IMR-90 (cell line): Measurements from ENCODE around the gene POLR3K. TPM values are rescaled to one million over a fixed set of nuclear protein-coding genes. Genes with fewer than 3 reads are reported as not detected.

Source experiments
- ATAC-seq: fragments of 200-7000 bp; cut with Tn5 transposase; 2 replicates; pipeline ENCODE4 v1.9.1; 2020; ENCODE audit warnings: low read depth, mild to moderate bottlenecking, moderate library complexity
- BruUV-seq: library from RNA; stranded (reverse); fragments of 400-500 nt; replicated peaks from 2 replicates; lab custom pipeline; 2021; lab: Mats Ljungman, UMichigan
- CTCF ChIA-PET: fragments of 300-600 bp; formaldehyde crosslinking; extraction: SDS; loops from one replicate; lab custom pipeline; 2021; ENCODE audit warnings: antibody characterized with exemption; lab: Yijun Ruan, JAX
- POLR2A ChIA-PET: fragments of 300-600 bp; sonication (Branson Sonifier 250); formaldehyde crosslinking; loops from one replicate; lab custom pipeline; 2022; ENCODE audit warnings: antibody characterized with exemption; ENCODE audit not compliant: unreplicated experiment; lab: Charles Lee
- DNase-seq: peaks from one replicate; pipeline ENCODE4 v3.0.0; 2013
- H2AFZ ChIP-seq: replicated peaks from 2 replicates; pipeline ENCODE3; 2013; ENCODE audit warnings: low read length, mild to moderate bottlenecking; ENCODE audit not compliant: poor library complexity
- H2AK5ac ChIP-seq: 2 replicates; pipeline ENCODE4 v1.6.1; 2013; ENCODE audit warnings: low read depth, low read length, inconsistent platforms
- H2AK9ac ChIP-seq: replicated peaks from 2 replicates; pipeline ENCODE3; 2013; ENCODE audit warnings: mild to moderate bottlenecking, low read depth, low read length, moderate library complexity; ENCODE audit not compliant: poor library complexity
- H2BK120ac ChIP-seq: 2 replicates; pipeline ENCODE4 v1.6.1; 2013; ENCODE audit warnings: low read depth, low read length, inconsistent platforms
- H2BK15ac ChIP-seq: 3 replicates; pipeline ENCODE4 v1.6.1; 2013; ENCODE audit warnings: low read depth, low read length, inconsistent platforms
- H2BK20ac ChIP-seq: 2 replicates; pipeline ENCODE4 v1.6.1; 2013; ENCODE audit warnings: low read depth, mild to moderate bottlenecking, inconsistent platforms, low read length, moderate library complexity
- H2BK5ac ChIP-seq: 2 replicates; pipeline ENCODE4 v1.6.1; 2013; ENCODE audit warnings: mild to moderate bottlenecking, low read depth, low read length, inconsistent platforms; ENCODE audit not compliant: poor library complexity, severe bottlenecking
- H3K14ac ChIP-seq: replicated peaks from 2 replicates; pipeline ENCODE4 v1.6.1; 2013; ENCODE audit warnings: low read depth, low read length, inconsistent platforms
- H3K18ac ChIP-seq: 2 replicates; pipeline ENCODE4 v1.6.1; 2013; ENCODE audit warnings: low read depth, low read length, control low read depth
- H3K23ac ChIP-seq: 2 replicates; pipeline ENCODE4 v1.6.1; 2013; ENCODE audit warnings: low read depth, low read length, inconsistent platforms
- H3K27ac ChIP-seq: 2 replicates; pipeline ENCODE4 v1.5.1; 2013; ENCODE audit warnings: mild to moderate bottlenecking, control low read depth, low read length; ENCODE audit not compliant: insufficient read depth
- H3K27me3 ChIP-seq: 2 replicates; pipeline ENCODE4 v1.6.1; 2013; ENCODE audit warnings: low read length; ENCODE audit not compliant: control insufficient read depth, insufficient read depth
- H3K36me3 ChIP-seq: 2 replicates; pipeline ENCODE4 v1.6.1; 2013; ENCODE audit warnings: low read length, mixed read lengths; ENCODE audit not compliant: control insufficient read depth, insufficient read depth
- H3K4ac ChIP-seq: 2 replicates; pipeline ENCODE4 v1.6.1; 2013; ENCODE audit warnings: low read depth, low read length, inconsistent platforms
- H3K4me1 ChIP-seq: 2 replicates; pipeline ENCODE4 v1.6.1; 2013; ENCODE audit warnings: low read length, mixed read lengths; ENCODE audit not compliant: control insufficient read depth, insufficient read depth
- H3K4me2 ChIP-seq: 2 replicates; pipeline ENCODE4 v1.6.1; 2013; ENCODE audit warnings: low read depth, mild to moderate bottlenecking, control low read depth, low read length, moderate library complexity
- H3K4me3 ChIP-seq: 2 replicates; pipeline ENCODE4 v1.5.1; 2013; ENCODE audit warnings: low read depth, mild to moderate bottlenecking, control low read depth, low read length, moderate library complexity; ENCODE audit not compliant: insufficient read depth
- H3K56ac ChIP-seq: 2 replicates; pipeline ENCODE4 v1.6.1; 2013; ENCODE audit warnings: low read length, inconsistent platforms; ENCODE audit not compliant: insufficient read depth; ENCODE audit errors: extremely low read depth
- H3K79me1 ChIP-seq, 2 experiments: 2 replicates each; pipeline ENCODE4 v1.6.1; 2013; ENCODE audit warnings: low read length in 2 of 2, inconsistent platforms in 1 of 2, low read depth in 1 of 2
- H3K9ac ChIP-seq: 2 replicates; pipeline ENCODE4 v1.6.1; 2013; ENCODE audit warnings: low read depth, low read length, control low read depth
- H3K9me1 ChIP-seq: 2 replicates; pipeline ENCODE4 v1.6.1; 2013; ENCODE audit warnings: low read length, inconsistent platforms; ENCODE audit not compliant: insufficient read depth
- H3K9me3 ChIP-seq: 2 replicates; pipeline ENCODE4 v1.6.1; 2013; ENCODE audit warnings: low read length; ENCODE audit not compliant: control insufficient read depth, insufficient read depth
- H4K20me1 ChIP-seq: 2 replicates; pipeline ENCODE4 v1.6.1; 2013; ENCODE audit warnings: low read length, inconsistent platforms; ENCODE audit not compliant: insufficient read depth
- H4K5ac ChIP-seq: 2 replicates; pipeline ENCODE4 v1.6.1; 2013; ENCODE audit warnings: mild to moderate bottlenecking, low read depth, low read length, control low read depth
- H4K8ac ChIP-seq, 2 experiments: 2 replicates each; pipeline ENCODE4 v1.6.1; 2013; ENCODE audit warnings: low read depth in 2 of 2, low read length in 2 of 2, control low read depth in 1 of 2, inconsistent platforms in 1 of 2
- H4K91ac ChIP-seq: 2 replicates; pipeline ENCODE4 v1.6.1; 2013; ENCODE audit warnings: low read depth, low read length, inconsistent platforms; ENCODE audit not compliant: insufficient read depth
- BHLHE40 ChIP-seq: fragments of 150-350 bp; IDR thresholded peaks from 2 replicates; pipeline ENCODE4 v1.6.1; 2016; ENCODE audit warnings: mild to moderate bottlenecking, low read depth, low read length
- CHD1 ChIP-seq: IDR thresholded peaks from 2 replicates; pipeline ENCODE4 v1.6.1; 2012; ENCODE audit warnings: low read depth, low read length, improper control_type of control experiment
- CTCF ChIP-seq: conservative IDR thresholded peaks from 2 replicates; pipeline ENCODE4 v1.5.1; 2012; ENCODE audit warnings: mild to moderate bottlenecking, low read depth, low read length, improper control_type of control experiment
- ELK1 ChIP-seq: fragments of 150-350 bp; IDR thresholded peaks from 2 replicates; pipeline ENCODE4 v1.6.1; 2016; ENCODE audit warnings: low read depth, mild to moderate bottlenecking, low read length, moderate library complexity, borderline replicate concordance
- NFE2L2 ChIP-seq: fragments of 150-350 bp; IDR thresholded peaks from 2 replicates; pipeline ENCODE4 v1.6.1; 2016; ENCODE audit warnings: low read depth, mild to moderate bottlenecking, low read length
- POLR2A ChIP-seq: IDR thresholded peaks from 2 replicates; pipeline ENCODE4 v1.6.1; 2012; ENCODE audit warnings: mild to moderate bottlenecking, low read depth, low read length
- RCOR1 ChIP-seq: IDR thresholded peaks from 2 replicates; pipeline ENCODE4 v1.6.1; 2012; ENCODE audit warnings: mild to moderate bottlenecking, low read length, improper control_type of control experiment; ENCODE audit not compliant: insufficient replicate concordance
- USF2 ChIP-seq: fragments of 150-350 bp; IDR thresholded peaks from 2 replicates; pipeline ENCODE4 v1.6.1; 2017; ENCODE audit warnings: mild to moderate bottlenecking, antibody characterized with exemption, low read length, low read depth
- WGBS, 2 experiments: methylation state at CpG; one replicate each; pipeline versions ENCODE4 v1.1.5 to v1.1.7; 2013; ENCODE audit warnings: missing lambda C conversion rate in 2 of 2; ENCODE audit not compliant: insufficient read length in 1 of 2; ENCODE audit errors: extremely low coverage in 2 of 2; 5-methylcytosine and 5-hydroxymethylcytosine counted together
- dilution Hi-C: fragments of 300-500 bp; cut with HindIII; formaldehyde crosslinking; loops from one replicate; pipeline ENCODE4 v1.14.3; 2018; ENCODE audit warnings: low sequenced_read_pairs; ENCODE audit not compliant: unreplicated experiment
- in situ Hi-C: fragments of 300-500 bp; cut with MboI; formaldehyde crosslinking; loops from 3 replicates; pipeline ENCODE4 v1.14.3; 2019; ENCODE audit warnings: low sequenced_read_pairs, inconsistent platforms, mixed read lengths
- intact Hi-C: fragments of 100-400 bp; cut with micrococcal nuclease; formaldehyde crosslinking; loops from 2 replicates; pipeline ENCODE4 v1.10.0; 2022
- polyA plus RNA-seq, 3 experiments: library from polyadenylated mRNA; depleted of rRNA; stranded (reverse); fragments of >200 nt; gene quantifications; 2 replicates each; pipeline ENCODE4 v1.2.3, GENCODE V29; 2012; ENCODE audit warnings: low replicate concordance in 1 of 3
- total RNA-seq: library from RNA; depleted of rRNA; stranded (reverse); fragments of >200 nt; gene quantifications from 2 replicates; pipeline ENCODE4 v1.2.3, GENCODE V29; 2012

POLR3K gene
- total and polyA plus RNA-seq, 2 of the 4 experiments (the other 2 are of a cell fraction) = 9.0 to 39.5 TPM

GRCh38 chr16:83781-84615, 30.6 kb upstream of the POLR3K start:
- H3K23ac ChIP-seq = 0 out of 2 replicates have a peak overlapping the region, but pooled peaks have one; percentile 10
- ChIA-PET POLR2A (no interaction called here), CTCF (interaction anchor here (2.3 kb wide), 1 partner anchor 19 kb away, joined by 14 read pairs; no protein-coding TSS in a partner anchor)
- no peak overlapping the region for H4K5ac ChIP-seq
- H3K36me3 ChIP-seq = peaks cover 62% of the 10 kb centered on the region
- peak; percentile 28 for DNase-seq
- intact Hi-C loops = loop anchor here (1.0 kb wide), 2 partner anchors 13 to 19 kb away; no protein-coding TSS in a partner anchor
- BruUV-seq = no TSS peak
- in situ Hi-C loops = no loop called here
- H3K9ac ChIP-seq = no peak overlapping the region
- no peaks in the 10 kb centered on the region for H3K9me3 ChIP-seq
- 70% methylated on average over 10 of the region's 21 CpGs; no CpG with 5 or more reads in 1 of the 2 experiments for WGBS, 2 experiments
- H2BK120ac ChIP-seq = peak overlapping the region; percentile 75
- peak overlapping the region; percentile 76 for H2BK5ac ChIP-seq
- peak overlapping the region; percentile 39 for H4K91ac ChIP-seq
- H2AK9ac ChIP-seq = peak overlapping the region; percentile 93
- H2BK15ac ChIP-seq = no peak overlapping the region
- H4K8ac ChIP-seq = peak overlapping the region in 1 of 2 experiments; percentile 38; a peak in 1 of 4 replicates
- TF ChIP-seq USF2 (no peak), NFE2L2 (no peak), RCOR1 (no peak), ELK1 (no peak), POLR2A (no peak), CHD1 (no peak), CTCF (no peak), BHLHE40 (no peak)
- H3K18ac ChIP-seq = no peak overlapping the region
- H3K56ac ChIP-seq = no peak overlapping the region
- peaks cover 15% of the 10 kb centered on the region; the same call in 1 of the 2 replicates for H3K9me1 ChIP-seq
- peak overlapping the region; percentile 74 for H3K27ac ChIP-seq
- dilution Hi-C loops = no loop called here
- no peak overlapping the region for H3K4me3 ChIP-seq
- H2BK20ac ChIP-seq = no peak overlapping the region
- peak overlapping the region; percentile 63 for H2AFZ ChIP-seq
- H2AK5ac ChIP-seq = peak overlapping the region; percentile 93
- peaks cover 24% of the 10 kb centered on the region for H3K4me1 ChIP-seq
- peak overlapping the region; percentile 68 for H3K4ac ChIP-seq
- peak overlapping the region; percentile 50 for H3K14ac ChIP-seq
- no peaks in the 10 kb centered on the region for H3K27me3 ChIP-seq
- peaks cover 28% of the 10 kb centered on the region for H4K20me1 ChIP-seq
- ATAC-seq = peak; percentile 7
- H3K4me2 ChIP-seq = no peak overlapping the region
- H3K79me1 ChIP-seq = peaks cover 16 to 72% of the 10 kb centered on the region in 2 experiments
